Activated CD8-positive, alpha-beta memory T cell treated with anti-CD3 and anti-CD28 coated beads for 1 hour (primary cell): ENCODE data around the gene LRMDA.

Experiments used
- DNase-seq, 2 donors: peaks; one replicate each; pipeline ENCODE4 v3.0.0-alpha.2; 2020; ENCODE audit warnings: low read depth in 1 of 2; ENCODE audit errors: extremely low read depth in 1 of 2

The LRMDA gene

DNA sequence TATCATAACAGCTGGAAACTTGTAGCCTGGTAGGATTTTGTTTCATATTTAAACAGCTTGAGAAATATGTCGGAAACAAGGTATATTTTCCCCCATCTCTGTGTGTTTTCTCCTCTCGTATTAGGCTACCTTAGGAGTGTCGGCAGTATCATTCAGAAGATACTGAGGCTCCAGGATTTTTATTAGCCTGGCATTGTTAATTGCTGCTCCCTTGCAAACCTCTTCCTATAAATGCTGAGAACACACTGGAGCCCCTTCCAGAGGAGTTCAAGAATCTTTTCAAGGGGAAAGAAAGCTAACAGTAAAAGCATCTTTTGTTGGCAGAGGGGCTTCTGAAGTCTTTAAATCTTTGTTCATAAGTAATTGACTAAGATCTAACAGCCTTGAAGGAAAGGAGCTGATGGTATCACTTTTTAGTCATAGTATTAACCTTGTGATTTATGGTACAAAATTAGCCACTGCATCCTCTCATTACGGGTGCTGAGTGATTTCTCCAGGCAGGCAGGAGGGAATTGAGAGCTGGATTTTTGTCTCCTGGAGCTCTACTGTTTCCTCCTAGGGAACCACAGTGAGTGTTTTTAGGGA is 998.7 kb downstream of the LRMDA start:
- no peak for DNase-seq

- no peak for DNase-seq
Measured at GRCh38 chr10:76432016-76433012, 1000.9 kb downstream of the LRMDA start.

GRCh38 chr10:76433161-76434005 is 1002.0 kb downstream of the LRMDA start:
- no peak for DNase-seq

GRCh38 chr10:76435157-76435556 is 1003.7 kb downstream of the LRMDA start:
- no peak for DNase-seq

DNA sequence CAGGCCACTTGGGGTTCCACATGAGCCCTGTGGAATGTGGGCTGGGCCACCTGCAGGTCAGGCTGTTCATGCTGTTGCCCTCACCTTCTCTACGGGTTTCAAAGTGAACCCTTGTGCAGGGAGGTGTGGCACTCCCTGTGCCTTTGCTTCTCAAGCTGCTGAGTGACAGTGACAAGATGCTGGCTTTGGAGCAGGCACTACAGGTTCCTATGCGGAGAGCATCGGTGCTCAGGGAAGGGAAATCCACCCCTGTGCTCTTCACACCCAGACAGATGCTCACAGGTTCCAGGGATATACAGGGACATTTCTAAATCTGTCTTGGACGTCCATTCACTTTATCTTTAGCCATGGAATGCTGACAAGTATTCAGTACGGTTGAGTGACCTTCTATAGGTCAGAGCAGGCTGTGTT is 1005.0 kb downstream of the LRMDA start:
- no peak for DNase-seq

DNA sequence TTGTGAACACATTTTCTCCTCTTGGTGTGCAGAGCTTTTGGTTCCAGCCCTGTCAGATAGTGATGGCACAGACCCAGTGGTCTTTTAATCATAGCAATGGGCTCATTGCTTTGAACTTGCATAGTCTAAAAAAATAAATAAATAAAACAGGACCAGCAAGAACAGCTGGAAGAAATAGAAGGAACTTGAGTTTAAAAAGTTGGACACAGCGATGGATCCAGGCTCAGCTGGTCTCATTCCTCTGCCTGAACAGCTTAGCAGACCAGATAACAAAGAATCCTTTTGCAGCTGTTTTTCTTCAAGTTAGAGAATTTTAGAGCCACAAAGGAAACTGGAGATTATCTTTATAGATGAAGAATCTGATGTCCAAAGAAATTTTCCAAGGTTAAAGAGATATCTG is 1005.6 kb downstream of the LRMDA start:
- DNase-seq: no peak

DNA sequence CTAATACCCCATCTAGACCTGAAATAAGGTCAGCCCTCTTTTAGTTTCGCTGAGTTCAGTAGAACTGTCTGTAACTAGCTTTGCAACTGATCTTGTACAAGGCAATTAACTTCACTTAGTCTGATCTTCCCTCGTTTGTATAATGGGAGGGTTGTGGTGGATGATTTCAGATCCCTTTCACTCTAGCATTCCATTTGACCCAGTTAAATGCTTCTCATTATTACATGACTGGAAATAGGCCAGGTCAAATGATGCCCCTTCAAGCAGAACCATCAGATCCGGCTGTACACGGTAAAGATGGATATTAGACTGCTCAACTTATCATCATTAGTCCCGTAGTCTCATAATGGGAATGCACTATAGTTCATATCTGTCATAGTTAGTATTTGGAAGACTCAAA is 1009.0 kb downstream of the LRMDA start:
- DNase-seq: no peak

DNA sequence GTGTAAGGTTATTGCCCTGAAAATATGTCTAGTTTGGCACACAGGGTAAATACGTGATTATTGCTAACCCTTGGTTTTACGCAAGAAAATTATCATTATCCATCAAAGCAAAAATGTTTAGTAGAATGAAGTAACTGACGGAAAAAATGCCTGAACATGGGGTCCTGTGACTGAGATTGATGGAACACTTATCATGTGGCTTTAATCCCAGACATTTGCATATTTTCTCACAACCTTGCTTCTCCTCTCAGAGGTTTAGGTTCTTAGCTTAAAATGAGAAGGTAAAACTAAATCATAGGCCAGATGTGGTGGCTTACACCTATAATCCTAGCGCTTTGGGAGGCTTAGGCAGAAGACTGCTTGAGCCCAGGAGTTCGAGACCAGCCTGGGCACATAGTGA is 1010.7 kb downstream of the LRMDA start:
- DNase-seq: no peak

- DNase-seq: no peak
Measured at GRCh38 chr10:76444034-76444800, 1012.8 kb downstream of the LRMDA start.

DNA sequence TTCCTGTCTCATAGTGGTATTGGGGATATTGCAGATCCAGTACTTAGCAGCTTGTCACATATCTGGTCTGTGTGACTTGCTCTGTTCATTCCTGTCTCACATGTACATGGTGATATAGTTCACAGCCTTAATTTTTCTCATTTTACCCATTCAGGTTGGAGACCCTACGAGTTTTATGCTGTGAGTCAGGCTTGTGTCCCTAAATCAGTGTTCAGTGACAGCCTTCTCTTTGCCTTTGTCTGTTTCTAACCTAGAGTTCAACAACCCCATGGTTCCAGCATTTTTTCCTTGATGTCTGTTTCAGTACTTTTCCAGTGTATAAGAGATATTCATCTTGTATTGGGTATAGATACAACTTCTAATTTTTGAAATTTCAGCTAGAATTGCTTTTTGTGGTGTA is 1016.2 kb downstream of the LRMDA start:
- no peak for DNase-seq

- DNase-seq: no peak
Measured at GRCh38 chr10:76451911-76452310, 1020.5 kb downstream of the LRMDA start.

DNA sequence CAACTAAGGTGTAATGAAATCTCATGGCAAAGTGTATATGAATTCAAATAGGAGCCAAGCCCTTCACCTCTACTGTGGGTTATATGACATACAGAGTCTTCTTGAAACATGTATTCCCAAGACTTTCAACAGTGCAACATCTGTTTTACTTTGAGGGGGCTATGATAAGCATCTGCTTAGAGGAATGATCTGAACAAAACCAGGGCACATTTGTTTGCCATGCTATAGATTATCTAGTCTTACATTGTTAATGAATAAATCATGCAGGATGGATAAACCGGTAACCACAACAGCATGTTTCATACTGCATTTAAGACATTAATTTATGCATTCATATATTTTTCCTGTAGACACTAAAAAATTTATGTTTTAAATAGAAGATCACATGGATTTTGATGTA is 1021.9 kb downstream of the LRMDA start:
- no peak for DNase-seq

DNA sequence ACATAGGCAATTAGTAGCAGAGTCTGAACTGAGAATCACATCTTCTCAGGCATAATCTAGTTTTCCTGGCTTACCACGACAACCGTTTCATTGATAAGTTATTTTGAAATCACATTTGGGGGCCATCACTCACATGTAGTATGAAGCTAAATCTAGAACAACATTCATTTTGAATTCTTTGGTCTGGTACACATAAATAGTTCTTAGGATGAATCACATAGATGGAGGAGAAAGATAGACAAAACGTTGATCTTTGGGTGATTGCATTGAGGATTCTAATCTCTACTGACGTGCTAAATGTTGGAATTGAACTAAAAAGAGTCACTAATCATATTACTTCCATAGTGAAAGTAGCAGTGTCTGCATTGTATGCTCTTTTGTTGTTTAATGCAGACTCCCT is 1022.6 kb downstream of the LRMDA start:
- DNase-seq: no peak

- DNase-seq: no peak
Measured at GRCh38 chr10:76454506-76455140, 1023.2 kb downstream of the LRMDA start.

DNA sequence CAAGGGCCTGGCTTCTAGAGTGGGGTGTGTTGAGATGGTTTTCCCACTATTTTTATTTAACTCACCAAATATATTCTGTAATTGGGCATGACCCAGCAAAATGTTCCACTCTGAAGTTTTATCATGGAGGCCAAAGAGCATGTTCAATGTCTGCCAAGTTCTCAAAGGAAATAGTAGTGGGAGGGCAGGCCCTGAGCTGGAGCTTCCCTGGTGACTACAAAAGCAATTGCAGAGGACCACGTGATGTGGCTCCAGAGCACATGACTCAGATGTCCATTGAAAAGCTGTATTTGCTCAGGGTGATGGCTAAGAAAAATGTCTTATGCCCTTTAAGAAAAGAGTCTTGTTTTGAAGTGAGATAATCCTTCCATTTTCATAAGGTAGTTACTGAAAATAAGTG is 1024.8 kb downstream of the LRMDA start:
- no peak for DNase-seq

DNA sequence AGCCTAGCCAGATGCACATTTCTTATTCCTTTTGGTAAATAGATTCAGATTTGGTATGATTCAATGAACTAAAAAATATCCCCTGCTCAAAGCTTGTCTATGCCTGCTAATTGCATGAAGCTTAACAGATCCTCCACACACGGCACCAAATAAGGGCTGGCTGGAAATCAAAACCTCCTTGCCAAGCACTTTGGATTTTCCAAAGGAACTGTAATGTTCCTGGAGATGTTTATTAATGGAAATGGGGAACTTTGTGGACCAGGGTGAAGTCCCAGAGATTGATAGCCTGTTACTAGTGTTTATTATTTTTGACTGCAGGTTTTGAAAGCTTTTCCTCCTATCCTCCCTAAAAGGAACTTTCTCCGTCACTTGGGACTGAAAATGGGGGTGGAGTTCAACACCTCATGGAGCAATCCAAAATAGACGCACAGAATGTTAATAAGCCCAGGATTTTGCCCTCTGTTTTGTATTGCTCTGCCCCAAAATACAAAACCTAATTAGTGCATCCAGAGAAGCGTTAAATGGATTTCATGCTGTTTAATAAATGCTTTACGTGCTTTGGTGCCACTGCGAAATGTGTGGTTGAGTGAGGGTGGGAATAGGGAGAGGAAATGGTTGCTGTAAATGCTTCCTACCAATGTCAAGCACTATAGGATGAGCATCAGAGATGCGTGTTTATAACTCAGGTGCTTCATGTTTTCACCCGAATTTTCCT is 1027.7 kb downstream of the LRMDA start:
- DNase-seq: no peak

GRCh38 chr10:76461024-76461423 is 1029.6 kb downstream of the LRMDA start:
- DNase-seq: no peak

DNA sequence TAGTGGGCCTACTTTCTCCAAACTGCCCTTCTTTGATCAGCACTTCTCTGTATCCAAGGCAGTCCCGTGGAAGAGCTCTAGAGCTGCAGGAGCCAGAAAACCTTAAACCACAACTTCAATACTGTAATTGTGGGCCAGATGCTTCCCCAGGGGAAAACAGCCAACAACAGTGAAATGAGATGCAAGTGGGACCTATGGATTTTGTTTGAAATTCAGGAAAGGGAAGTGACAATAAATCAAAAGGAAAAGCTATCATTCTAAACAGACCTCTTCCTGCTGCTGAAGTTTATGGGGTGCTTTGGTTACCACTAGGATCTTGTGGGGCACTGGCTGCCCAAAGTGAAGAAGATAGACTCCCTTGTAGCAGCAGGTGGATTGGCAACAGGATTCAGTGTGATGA is 1031.7 kb downstream of the LRMDA start:
- DNase-seq: no peak

GRCh38 chr10:76466836-76467503 is 1035.5 kb downstream of the LRMDA start:
- DNase-seq: no peak
